PC-9 (cell line): ENCODE measurements around the gene MELK. TPM values are rescaled to one million over a fixed set of nuclear protein-coding genes. Genes with fewer than 3 reads are reported as not detected.

Experiments
- BruUV-seq: library from RNA; stranded (reverse); fragments of 400-500 nt; replicated peaks from 2 replicates; lab custom pipeline; 2021; lab: Mats Ljungman, UMichigan
- CTCF ChIA-PET: fragments of 300-600 bp; sonication (Branson Sonifier 250); formaldehyde crosslinking; loops from one replicate; lab custom pipeline; 2022; ENCODE audit warnings: antibody characterized with exemption; lab: Charles Lee
- POLR2A ChIA-PET: fragments of 300-600 bp; sonication (Branson Sonifier 250); formaldehyde crosslinking; loops from one replicate; lab custom pipeline; 2022; ENCODE audit warnings: antibody characterized with exemption; ENCODE audit not compliant: unreplicated experiment; lab: Charles Lee
- DNase-seq, 2 experiments: peaks; one replicate each; pipeline versions ENCODE4 v3.0.0 to v3.0.0-alpha.2; 2015 to 2022; ENCODE audit warnings: mixed read lengths in 1 of 2
- H2AFZ ChIP-seq: fragments of 200-600 bp; sonication (generic); 2 replicates; pipeline ENCODE4 v1.8.1; 2017; ENCODE audit warnings: antibody characterized with exemption
- H3F3A ChIP-seq: fragments of 200-600 bp; sonication (generic); 2 replicates; pipeline ENCODE4 v1.8.1; 2017; ENCODE audit warnings: antibody characterized with exemption, mild to moderate bottlenecking, low read depth; ENCODE audit not compliant: insufficient read depth
- H3K27ac ChIP-seq: fragments of 200-600 bp; sonication (generic); 2 replicates; pipeline ENCODE4 v1.6.1; 2016; ENCODE audit warnings: mixed run types
- H3K27me3 ChIP-seq: fragments of 200-600 bp; sonication (generic); 2 replicates; pipeline ENCODE4 v1.6.1; 2016; ENCODE audit warnings: low read depth, mixed run types; ENCODE audit not compliant: insufficient read depth
- H3K36me3 ChIP-seq: fragments of 200-600 bp; sonication (generic); 2 replicates; pipeline ENCODE4 v1.6.1; 2016; ENCODE audit warnings: low read depth, mixed run types
- H3K4me1 ChIP-seq: fragments of 200-600 bp; sonication (generic); replicated peaks from 2 replicates; pipeline ENCODE4 v1.6.1; 2016; ENCODE audit warnings: mixed run types; ENCODE audit not compliant: insufficient read depth
- H3K4me2 ChIP-seq: fragments of 200-600 bp; sonication (generic); 2 replicates; pipeline ENCODE4 v1.6.1; 2017; ENCODE audit warnings: mixed run types
- H3K4me3 ChIP-seq: fragments of 200-600 bp; sonication (generic); 2 replicates; pipeline ENCODE4 v1.6.1; 2016; ENCODE audit warnings: mixed run types
- H3K79me2 ChIP-seq: fragments of 200-600 bp; sonication (generic); 2 replicates; pipeline ENCODE4 v1.6.1; 2017; ENCODE audit warnings: low read depth, mixed run types
- H3K9me2 ChIP-seq: fragments of 200-600 bp; sonication (generic); 2 replicates; pipeline ENCODE4 v1.8.1; 2017; ENCODE audit warnings: mild to moderate bottlenecking; ENCODE audit not compliant: insufficient read depth
- H3K9me3 ChIP-seq: fragments of 200-600 bp; sonication (generic); 2 replicates; pipeline ENCODE4 v1.8.1; 2016; ENCODE audit warnings: low read depth; ENCODE audit not compliant: insufficient read depth
- H4K20me1 ChIP-seq: fragments of 200-600 bp; sonication (generic); 2 replicates; pipeline ENCODE4 v1.8.1; 2017; ENCODE audit not compliant: insufficient read depth
- EZH2 ChIP-seq: fragments of 200-600 bp; sonication (generic); IDR thresholded peaks from 2 replicates; pipeline ENCODE4 v1.8.0; 2017; ENCODE audit warnings: antibody characterized with exemption, low read depth
- intact Hi-C: fragments of 100-400 bp; cut with micrococcal nuclease; formaldehyde crosslinking; loops from one replicate; pipeline ENCODE4 v1.10.0; 2022; ENCODE audit not compliant: unreplicated experiment
- total RNA-seq: library from RNA; stranded (reverse); gene quantifications from 2 replicates; pipeline ENCODE4 v1.2.3, GENCODE V29; 2021
- TF ChIP-seq, protein P1 (sequence below): fragments of 200-600 bp; sonication (generic); conservative IDR thresholded peaks from 2 replicates; pipeline ENCODE4 v1.6.1; 2017; ENCODE audit warnings: mixed run types, antibody characterized with exemption, mild to moderate bottlenecking, moderate library complexity

MELK gene
- total RNA-seq, 1 experiment from 2014 or later: 48.1 TPM

DNA sequence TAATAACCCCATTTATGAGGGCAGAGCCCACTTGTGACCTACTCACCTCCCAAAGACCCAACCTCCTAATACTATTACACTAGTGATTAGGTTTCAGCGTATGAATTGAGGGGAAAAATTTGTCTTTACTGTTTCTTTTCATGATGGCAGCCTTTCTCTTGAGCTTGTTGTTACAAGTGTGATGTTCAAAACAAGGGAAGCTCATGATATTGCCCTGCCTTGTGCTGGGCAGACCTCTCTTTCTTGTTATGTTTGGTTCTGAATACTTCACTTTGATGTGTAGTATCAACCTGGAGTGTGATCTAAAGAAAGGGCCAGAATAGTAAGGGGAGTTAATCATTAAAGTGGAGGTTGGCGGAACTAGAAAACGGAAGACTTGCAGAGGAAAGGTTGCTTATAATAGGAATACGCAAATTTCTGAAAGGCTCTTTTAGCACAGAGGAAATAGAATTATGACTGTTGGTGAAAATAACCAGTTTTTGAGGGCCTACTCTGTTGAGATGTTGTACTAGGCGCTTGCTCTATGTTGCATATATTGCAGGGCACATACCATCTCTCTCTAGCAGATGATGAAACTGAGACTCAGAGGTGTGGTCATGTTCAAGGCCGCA lies 68.2 kb downstream of the MELK start:
- Histone ChIP-seq H3F3A (no peaks in the 10 kb centered on the region), H3K27ac (no peak overlapping the region), H3K4me1 (no peaks in the 10 kb centered on the region), H3K4me3 (no peak overlapping the region), H3K36me3 (no peaks in the 10 kb centered on the region), H3K9me3 (no peaks in the 10 kb centered on the region), H3K27me3 (no peaks in the 10 kb centered on the region), H2AFZ (no peak overlapping the region), H3K79me2 (no peaks in the 10 kb centered on the region), H4K20me1 (no peaks in the 10 kb centered on the region), H3K9me2 (no peaks in the 10 kb centered on the region), H3K4me2 (no peak overlapping the region)
- no TSS peak for BruUV-seq
- POLR2A ChIA-PET: no interaction called here
- TF ChIP-seq, protein P1, sequence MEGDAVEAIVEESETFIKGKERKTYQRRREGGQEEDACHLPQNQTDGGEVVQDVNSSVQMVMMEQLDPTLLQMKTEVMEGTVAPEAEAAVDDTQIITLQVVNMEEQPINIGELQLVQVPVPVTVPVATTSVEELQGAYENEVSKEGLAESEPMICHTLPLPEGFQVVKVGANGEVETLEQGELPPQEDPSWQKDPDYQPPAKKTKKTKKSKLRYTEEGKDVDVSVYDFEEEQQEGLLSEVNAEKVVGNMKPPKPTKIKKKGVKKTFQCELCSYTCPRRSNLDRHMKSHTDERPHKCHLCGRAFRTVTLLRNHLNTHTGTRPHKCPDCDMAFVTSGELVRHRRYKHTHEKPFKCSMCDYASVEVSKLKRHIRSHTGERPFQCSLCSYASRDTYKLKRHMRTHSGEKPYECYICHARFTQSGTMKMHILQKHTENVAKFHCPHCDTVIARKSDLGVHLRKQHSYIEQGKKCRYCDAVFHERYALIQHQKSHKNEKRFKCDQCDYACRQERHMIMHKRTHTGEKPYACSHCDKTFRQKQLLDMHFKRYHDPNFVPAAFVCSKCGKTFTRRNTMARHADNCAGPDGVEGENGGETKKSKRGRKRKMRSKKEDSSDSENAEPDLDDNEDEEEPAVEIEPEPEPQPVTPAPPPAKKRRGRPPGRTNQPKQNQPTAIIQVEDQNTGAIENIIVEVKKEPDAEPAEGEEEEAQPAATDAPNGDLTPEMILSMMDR: no peak
- no peak for TF ChIP-seq EZH2
- CTCF ChIA-PET: interaction anchor here (0.7 kb wide), 1 partner anchor 273 kb away, joined by 6 read pairs; no protein-coding TSS in a partner anchor
- DNase-seq: no peak
- intact Hi-C loops: no loop called here

DNA sequence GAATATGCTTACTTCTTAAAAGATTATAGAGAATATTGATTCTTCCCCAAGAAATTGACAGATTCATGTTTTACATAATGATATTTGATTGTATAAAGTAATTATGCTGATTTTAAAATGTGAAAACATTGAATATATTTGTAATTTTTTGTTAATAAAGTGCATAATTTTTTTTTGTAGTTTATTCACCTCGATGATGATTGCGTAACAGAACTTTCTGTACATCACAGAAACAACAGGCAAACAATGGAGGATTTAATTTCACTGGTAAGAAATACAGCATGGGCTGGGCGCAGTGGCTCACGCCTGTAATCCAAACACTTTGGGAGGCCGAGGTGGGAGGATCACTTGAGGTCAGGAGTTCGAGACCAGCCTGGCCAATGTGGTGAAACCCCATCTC lies 70.1 kb downstream of the MELK start:
- Histone ChIP-seq H3K4me3 (no peak overlapping the region), H3K9me3 (no peaks in the 10 kb centered on the region), H2AFZ (no peak overlapping the region), H3K9me2 (no peaks in the 10 kb centered on the region), H3K79me2 (no peaks in the 10 kb centered on the region), H4K20me1 (no peaks in the 10 kb centered on the region), H3K4me2 (no peak overlapping the region), H3K27me3 (no peaks in the 10 kb centered on the region), H3K4me1 (no peaks in the 10 kb centered on the region), H3K36me3 (no peaks in the 10 kb centered on the region), H3F3A (no peaks in the 10 kb centered on the region), H3K27ac (no peak overlapping the region)
- ChIA-PET POLR2A (no interaction called here), CTCF (no interaction called here)
- no TSS peak for BruUV-seq
- intact Hi-C loops: no loop called here
- TF ChIP-seq, protein P1: no peak
- no peak for TF ChIP-seq EZH2
- DNase-seq: no peak

DNA sequence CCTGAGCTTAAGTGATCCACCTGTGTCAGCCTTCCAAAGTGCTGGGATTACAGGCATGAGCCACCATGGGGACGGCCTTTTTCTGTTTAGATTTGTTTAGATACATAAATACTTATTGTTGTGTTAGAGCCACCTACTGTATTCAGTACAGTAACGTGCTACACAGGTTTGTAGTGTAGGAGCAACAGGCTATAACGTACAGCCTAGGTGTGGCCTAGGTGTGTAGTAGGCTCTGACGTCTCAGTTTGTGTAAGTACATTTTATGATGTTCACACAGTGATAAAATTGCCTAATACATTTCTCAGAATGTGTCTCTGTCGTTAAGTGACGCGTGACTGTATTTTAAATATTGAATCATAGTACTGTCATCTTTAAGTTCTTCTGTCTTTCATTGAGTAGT lies 84.1 kb downstream of the MELK start:
- Histone ChIP-seq H3K4me2 (no peak overlapping the region), H3K9me3 (no peaks in the 10 kb centered on the region), H4K20me1 (no peaks in the 10 kb centered on the region), H3K27me3 (no peaks in the 10 kb centered on the region), H3F3A (no peaks in the 10 kb centered on the region), H3K4me3 (no peak overlapping the region), H3K27ac (no peak overlapping the region), H3K36me3 (no peaks in the 10 kb centered on the region), H3K79me2 (no peaks in the 10 kb centered on the region), H3K9me2 (no peaks in the 10 kb centered on the region), H2AFZ (no peak overlapping the region), H3K4me1 (no peaks in the 10 kb centered on the region)
- ChIA-PET POLR2A (no interaction called here), CTCF (no interaction called here)
- no peak for DNase-seq
- TF ChIP-seq EZH2: no peak
- TF ChIP-seq, protein P1: no peak
- BruUV-seq: no TSS peak
- intact Hi-C loops: loop anchor here (10.0 kb wide), 1 partner anchor 412 kb away; no protein-coding TSS in a partner anchor
